ENCODE measurements around the gene KTI12. TPM values are rescaled to one million over a fixed set of nuclear protein-coding genes. Genes with fewer than 3 reads are reported as not detected.
"Not testable (repeated sequence)": the region's sequence is repeated elsewhere in the genome, so short reads cannot be mapped to it uniquely, and the experiment has no call there.

Gene KTI12, protein sequence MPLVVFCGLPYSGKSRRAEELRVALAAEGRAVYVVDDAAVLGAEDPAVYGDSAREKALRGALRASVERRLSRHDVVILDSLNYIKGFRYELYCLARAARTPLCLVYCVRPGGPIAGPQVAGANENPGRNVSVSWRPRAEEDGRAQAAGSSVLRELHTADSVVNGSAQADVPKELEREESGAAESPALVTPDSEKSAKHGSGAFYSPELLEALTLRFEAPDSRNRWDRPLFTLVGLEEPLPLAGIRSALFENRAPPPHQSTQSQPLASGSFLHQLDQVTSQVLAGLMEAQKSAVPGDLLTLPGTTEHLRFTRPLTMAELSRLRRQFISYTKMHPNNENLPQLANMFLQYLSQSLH
- 8.6 TPM for total RNA-seq
- long read RNA-seq, transcript KTI12-201 (1 exons, 1,714 nt): major isoform, 15 of 15 reads
- long read RNA-seq, partial matches to known transcripts: 0 of 15 reads
- long read RNA-seq, other reads (novel, unspliced or antisense): 0 of 15 reads

DNA sequence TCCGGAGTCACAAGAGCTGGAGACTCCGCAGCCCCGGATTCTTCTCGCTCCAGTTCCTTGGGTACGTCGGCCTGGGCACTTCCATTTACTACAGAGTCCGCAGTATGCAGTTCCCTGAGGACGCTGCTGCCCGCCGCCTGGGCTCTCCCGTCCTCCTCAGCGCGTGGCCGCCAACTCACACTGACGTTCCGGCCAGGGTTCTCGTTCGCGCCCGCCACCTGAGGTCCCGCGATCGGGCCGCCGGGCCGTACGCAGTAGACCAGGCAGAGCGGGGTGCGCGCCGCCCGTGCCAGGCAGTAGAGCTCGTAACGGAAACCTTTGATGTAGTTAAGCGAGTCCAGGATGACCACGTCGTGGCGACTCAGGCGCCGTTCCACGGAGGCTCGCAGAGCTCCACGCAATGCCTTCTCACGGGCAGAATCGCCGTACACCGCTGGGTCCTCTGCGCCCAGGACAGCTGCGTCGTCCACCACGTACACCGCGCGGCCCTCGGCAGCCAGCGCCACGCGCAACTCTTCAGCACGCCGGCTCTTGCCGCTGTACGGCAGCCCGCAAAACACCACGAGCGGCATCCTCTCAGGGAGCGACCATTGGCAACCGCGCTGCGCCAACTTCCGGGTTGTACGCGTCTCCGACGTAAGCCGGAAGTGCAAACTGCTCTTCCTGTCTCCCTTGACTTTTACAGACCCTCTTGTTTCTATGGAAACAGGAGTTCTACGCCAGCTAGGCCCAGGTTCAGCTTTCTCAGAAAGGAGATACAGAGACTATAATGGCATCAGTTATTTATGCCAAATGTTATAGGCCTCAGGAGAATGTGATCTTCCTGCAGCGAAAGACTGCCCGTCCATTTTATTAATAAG is at the start of gene KTI12:
Gene KTI12 (minus strand): TSS at position 621 of the 860 bp plus-strand sequence. CDS start 49 bp downstream, at position 572.
- ATAC-seq: peak; percentile 94 to 97

DNA sequence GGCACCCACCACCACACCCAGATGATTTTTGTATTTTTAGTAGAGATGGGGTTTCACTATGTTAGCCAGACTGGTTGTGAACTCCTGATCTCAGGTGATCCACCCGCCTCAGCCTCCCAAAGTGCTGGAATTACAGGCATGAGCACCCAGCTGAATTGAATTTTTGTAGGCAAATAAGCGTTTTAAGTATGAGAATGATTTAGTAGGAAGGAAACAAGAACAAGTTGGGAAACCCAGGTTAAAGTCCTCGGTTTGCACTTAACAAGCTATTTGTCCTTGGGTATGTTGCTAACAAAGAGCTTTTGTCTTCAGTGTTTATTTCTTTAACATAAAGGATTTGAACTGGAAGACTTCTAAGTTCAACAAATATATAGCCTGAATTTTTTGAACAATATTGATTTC is 46.4 kb upstream of the KTI12 start:
- TF ChIP-seq, protein P1, sequence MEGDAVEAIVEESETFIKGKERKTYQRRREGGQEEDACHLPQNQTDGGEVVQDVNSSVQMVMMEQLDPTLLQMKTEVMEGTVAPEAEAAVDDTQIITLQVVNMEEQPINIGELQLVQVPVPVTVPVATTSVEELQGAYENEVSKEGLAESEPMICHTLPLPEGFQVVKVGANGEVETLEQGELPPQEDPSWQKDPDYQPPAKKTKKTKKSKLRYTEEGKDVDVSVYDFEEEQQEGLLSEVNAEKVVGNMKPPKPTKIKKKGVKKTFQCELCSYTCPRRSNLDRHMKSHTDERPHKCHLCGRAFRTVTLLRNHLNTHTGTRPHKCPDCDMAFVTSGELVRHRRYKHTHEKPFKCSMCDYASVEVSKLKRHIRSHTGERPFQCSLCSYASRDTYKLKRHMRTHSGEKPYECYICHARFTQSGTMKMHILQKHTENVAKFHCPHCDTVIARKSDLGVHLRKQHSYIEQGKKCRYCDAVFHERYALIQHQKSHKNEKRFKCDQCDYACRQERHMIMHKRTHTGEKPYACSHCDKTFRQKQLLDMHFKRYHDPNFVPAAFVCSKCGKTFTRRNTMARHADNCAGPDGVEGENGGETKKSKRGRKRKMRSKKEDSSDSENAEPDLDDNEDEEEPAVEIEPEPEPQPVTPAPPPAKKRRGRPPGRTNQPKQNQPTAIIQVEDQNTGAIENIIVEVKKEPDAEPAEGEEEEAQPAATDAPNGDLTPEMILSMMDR (IDR thresholded peaks at IDR 0.05): no peak
- intact Hi-C loops (cut with DNase I): no loop called here
- Histone ChIP-seq H3K4me1 (no peaks in the 10 kb centered on the region), H3K27ac (no peak overlapping the region), H3K36me3 (peaks cover 43% of the 10 kb centered on the region), H3K4me3 (no peak overlapping the region), H3K9me3 (no peaks in the 10 kb centered on the region), H3K27me3 (ENCODE audit: low read depth) (no peaks in the 10 kb centered on the region)
- ATAC-seq: no peak
- no peak for DNase-seq

More for the DNA sequence above, at the start of gene KTI12:
- TF ChIP-seq, protein P1 (IDR thresholded peaks at IDR 0.05): no peak
- peak; percentile 93 for DNase-seq
- peaks cover 34% of the 10 kb centered on the region for H3K4me1 ChIP-seq
- H3K9me3 ChIP-seq: no peaks in the 10 kb centered on the region
- H3K27me3 ChIP-seq (ENCODE audit: low read depth): no peaks in the 10 kb centered on the region
- peak within 1 kb of the TSS; percentile 79 for H3K4me3 ChIP-seq
- H3K36me3 ChIP-seq: peaks cover 18% of the 10 kb centered on the region
- peak within 1 kb of the TSS; percentile 91 for H3K27ac ChIP-seq
- intact Hi-C loops (cut with DNase I): no loop called here

DNA sequence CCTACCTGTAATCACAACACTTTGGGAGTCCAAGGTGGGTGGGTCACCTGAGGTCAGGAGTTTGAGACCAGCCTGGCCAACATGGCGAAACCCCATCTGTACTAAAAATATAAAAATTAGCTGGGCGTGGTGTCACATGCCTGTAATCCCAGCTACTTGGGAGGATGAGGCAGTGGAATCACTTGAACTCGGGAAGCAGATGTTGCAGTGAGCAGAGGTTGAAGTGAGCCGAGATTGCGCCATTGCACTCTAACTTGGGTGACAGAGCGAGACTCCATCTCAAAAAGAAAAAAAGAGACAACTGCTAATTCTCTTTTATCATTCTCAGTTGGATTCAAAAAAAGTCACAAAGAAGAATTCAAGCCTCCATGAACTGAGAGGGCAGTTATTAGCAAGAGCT is 43.7 kb upstream of the KTI12 start:
- H3K27me3 ChIP-seq (ENCODE audit: low read depth); DNase-seq; H3K4me3 ChIP-seq; ATAC-seq; H3K9me3 ChIP-seq; H3K4me1 ChIP-seq; H3K27ac ChIP-seq; intact Hi-C loops (cut with DNase I): not testable (repeated sequence)
- H3K36me3 ChIP-seq: peaks cover 44% of the 10 kb centered on the region

DNA sequence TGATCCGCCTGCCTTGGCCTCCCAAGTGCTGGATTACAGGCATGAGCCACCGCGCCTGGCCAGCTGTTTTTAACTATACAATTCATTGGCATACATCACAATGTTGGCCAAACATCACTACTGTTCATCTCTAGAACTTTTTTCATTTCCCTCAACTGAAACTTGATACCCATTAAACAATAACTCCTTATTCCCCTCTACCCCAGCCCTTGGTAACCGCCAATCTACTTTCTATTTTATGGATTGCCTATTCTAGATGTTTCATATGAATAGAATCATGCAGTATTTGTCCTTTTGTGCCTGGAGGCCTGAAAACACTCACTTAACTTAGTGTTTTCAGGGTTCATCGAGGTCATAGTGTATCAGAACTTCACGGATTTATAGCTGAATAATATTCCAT is 38.7 kb upstream of the KTI12 start:
- Histone ChIP-seq H3K4me3 (no peak overlapping the region), H3K27me3 (ENCODE audit: low read depth) (no peaks in the 10 kb centered on the region), H3K4me1 (no peaks in the 10 kb centered on the region), H3K27ac (no peak overlapping the region), H3K36me3 (peaks cover 50% of the 10 kb centered on the region), H3K9me3 (no peaks in the 10 kb centered on the region)
- no peak for ATAC-seq
- intact Hi-C loops (cut with DNase I): no loop called here
- TF ChIP-seq, protein P1 (IDR thresholded peaks at IDR 0.05): no peak
- DNase-seq: no peak

DNA sequence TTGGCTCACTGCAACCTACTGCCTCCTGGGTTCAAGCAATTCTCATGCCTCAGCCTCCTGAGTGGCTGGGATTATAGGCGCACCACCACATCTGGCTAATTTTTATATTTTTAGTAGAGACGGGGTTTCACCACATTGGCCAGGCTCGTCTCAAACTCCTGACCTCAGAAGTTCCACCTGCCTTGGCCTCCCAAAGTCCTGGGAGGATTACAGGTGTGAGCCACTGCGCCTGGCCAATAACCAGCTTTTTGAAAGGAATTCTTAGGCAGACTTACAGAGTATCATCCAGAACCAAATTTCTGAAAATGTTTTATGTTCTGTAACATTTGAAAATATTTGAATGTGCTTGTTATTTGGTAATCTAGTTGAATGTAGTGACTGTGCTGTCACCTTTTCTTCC is 37.1 kb upstream of the KTI12 start:
- ATAC-seq (no peak), DNase-seq (no peak)
- Histone ChIP-seq H3K9me3 (no peaks in the 10 kb centered on the region), H3K4me1 (no peaks in the 10 kb centered on the region), H3K36me3 (peaks cover 54% of the 10 kb centered on the region), H3K4me3 (no peak overlapping the region), H3K27ac (no peak overlapping the region), H3K27me3 (ENCODE audit: low read depth) (no peaks in the 10 kb centered on the region)
- TF ChIP-seq, protein P1 (IDR thresholded peaks at IDR 0.05): no peak
- intact Hi-C loops (cut with DNase I): no loop called here
